Right lobe of liver (tissue), 4 donors: ENCODE results near the gene CLEC7A.

Experiments used
- POLR2A ChIP-seq: fragments of 450-650 bp; IDR thresholded peaks from one replicate; pipeline ENCODE4 v1.6.1; 2017; ENCODE audit warnings: antibody characterized with exemption, mild to moderate bottlenecking
- TF ChIP-seq, protein P1 (sequence below), 4 donors: fragments of 200-600 bp in 3 of 4; fragments of 450-650 bp in 1 of 4; IDR thresholded peaks; one replicate each; pipeline versions ENCODE4 v1.5.1 to v1.8.0; 2016 to 2022; ENCODE audit warnings: antibody characterized with exemption in 4 of 4, mild to moderate bottlenecking in 2 of 4
- donor health status: DM: no; HTN: no; CAD: no.
- donor health status: DM: no; HTN: no; CAD: no.
- donor health status: DM: no; HTN: yes; CAD: no.

DNA sequence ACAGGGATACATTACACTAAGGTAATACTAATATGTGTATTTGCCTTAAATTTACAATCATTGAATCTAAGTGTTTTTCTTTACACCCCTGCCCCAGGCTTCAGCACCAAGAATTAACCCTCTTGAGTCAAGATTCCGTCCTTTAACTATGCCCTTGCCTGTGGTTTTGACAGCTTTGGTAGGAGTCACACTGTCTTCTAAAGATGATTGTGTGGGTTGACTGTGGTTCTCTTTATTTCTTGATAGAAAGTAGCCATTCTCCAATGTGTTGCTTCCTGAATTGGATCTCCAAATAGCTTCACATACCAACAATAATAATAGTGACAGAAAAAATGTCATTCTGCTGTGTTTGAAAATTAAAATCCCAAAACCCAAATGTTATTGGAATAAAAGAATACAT is 3.6 kb downstream of the CLEC7A start:
- TF ChIP-seq, protein P1, sequence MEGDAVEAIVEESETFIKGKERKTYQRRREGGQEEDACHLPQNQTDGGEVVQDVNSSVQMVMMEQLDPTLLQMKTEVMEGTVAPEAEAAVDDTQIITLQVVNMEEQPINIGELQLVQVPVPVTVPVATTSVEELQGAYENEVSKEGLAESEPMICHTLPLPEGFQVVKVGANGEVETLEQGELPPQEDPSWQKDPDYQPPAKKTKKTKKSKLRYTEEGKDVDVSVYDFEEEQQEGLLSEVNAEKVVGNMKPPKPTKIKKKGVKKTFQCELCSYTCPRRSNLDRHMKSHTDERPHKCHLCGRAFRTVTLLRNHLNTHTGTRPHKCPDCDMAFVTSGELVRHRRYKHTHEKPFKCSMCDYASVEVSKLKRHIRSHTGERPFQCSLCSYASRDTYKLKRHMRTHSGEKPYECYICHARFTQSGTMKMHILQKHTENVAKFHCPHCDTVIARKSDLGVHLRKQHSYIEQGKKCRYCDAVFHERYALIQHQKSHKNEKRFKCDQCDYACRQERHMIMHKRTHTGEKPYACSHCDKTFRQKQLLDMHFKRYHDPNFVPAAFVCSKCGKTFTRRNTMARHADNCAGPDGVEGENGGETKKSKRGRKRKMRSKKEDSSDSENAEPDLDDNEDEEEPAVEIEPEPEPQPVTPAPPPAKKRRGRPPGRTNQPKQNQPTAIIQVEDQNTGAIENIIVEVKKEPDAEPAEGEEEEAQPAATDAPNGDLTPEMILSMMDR (IDR thresholded peaks at IDR 0.05) = no peak
- no peak for TF ChIP-seq POLR2A
